H1 (cell line): ENCODE results near the gene ANGPTL2.

Source experiments
- ATF3 ChIP-seq: IDR thresholded peaks from 2 replicates; pipeline ENCODE4 v1.6.1; 2011; ENCODE audit warnings: low read depth, mild to moderate bottlenecking, low read length; ENCODE audit not compliant: insufficient read depth
- CBX8 ChIP-seq: fragments of 300-800, 300-1000 bp; sonication (generic); IDR thresholded peaks from 2 replicates; pipeline ENCODE4 v1.7.1; 2016; ENCODE audit warnings: low read depth, low read length, borderline replicate concordance
- CHD1 ChIP-seq: IDR thresholded peaks from 2 replicates; pipeline ENCODE4 v1.6.1; 2012; ENCODE audit warnings: low read depth, low read length, improper control_type of control experiment
- CHD2 ChIP-seq: IDR thresholded peaks from 2 replicates; pipeline ENCODE4 v1.6.1; 2012; ENCODE audit warnings: low read length, improper control_type of control experiment
- EZH2 ChIP-seq: fragments of 200-600 bp; sonication (generic); IDR thresholded peaks from 2 replicates; pipeline ENCODE4 v1.7.1; 2012; ENCODE audit warnings: low read depth, mild to moderate bottlenecking, moderate library complexity, low read length, inconsistent platforms; ENCODE audit not compliant: severe bottlenecking
- JUND ChIP-seq: IDR thresholded peaks from 2 replicates; pipeline ENCODE4 v1.6.1; 2011; ENCODE audit warnings: mild to moderate bottlenecking, improper control_type of control experiment, low read length
- PHF8 ChIP-seq: fragments of 200-600 bp; sonication (generic); conservative IDR thresholded peaks from 2 replicates; pipeline ENCODE4 v1.7.1; 2012; ENCODE audit warnings: low read depth, mild to moderate bottlenecking, inconsistent platforms, low read length, moderate library complexity
- POLR2A ChIP-seq, 2 experiments: IDR thresholded peaks; 1 replicate in 1 of 2; 2 replicates in 1 of 2; pipeline ENCODE4 v1.6.1; 2011; ENCODE audit warnings: low read depth in 2 of 2, low read length in 2 of 2, mild to moderate bottlenecking in 2 of 2; ENCODE audit errors: control extremely low read depth in 1 of 2
- TF ChIP-seq, protein P1 (sequence below), 3 experiments: IDR thresholded peaks; 1 replicate in 2 of 3; 2 replicates in 1 of 3; pipeline versions ENCODE4 v1.5.1 to v1.6.1; 2011; ENCODE audit warnings: low read length in 3 of 3, mild to moderate bottlenecking in 3 of 3, inconsistent platforms in 2 of 3, low read depth in 1 of 3, moderate library complexity in 1 of 3; ENCODE audit not compliant: insufficient read depth in 1 of 3; ENCODE audit errors: control extremely low read depth in 1 of 3
- TF ChIP-seq, protein P2 (sequence below): IDR thresholded peaks from 2 replicates; pipeline ENCODE4 v1.6.1; 2012; ENCODE audit warnings: inconsistent platforms

DNA sequence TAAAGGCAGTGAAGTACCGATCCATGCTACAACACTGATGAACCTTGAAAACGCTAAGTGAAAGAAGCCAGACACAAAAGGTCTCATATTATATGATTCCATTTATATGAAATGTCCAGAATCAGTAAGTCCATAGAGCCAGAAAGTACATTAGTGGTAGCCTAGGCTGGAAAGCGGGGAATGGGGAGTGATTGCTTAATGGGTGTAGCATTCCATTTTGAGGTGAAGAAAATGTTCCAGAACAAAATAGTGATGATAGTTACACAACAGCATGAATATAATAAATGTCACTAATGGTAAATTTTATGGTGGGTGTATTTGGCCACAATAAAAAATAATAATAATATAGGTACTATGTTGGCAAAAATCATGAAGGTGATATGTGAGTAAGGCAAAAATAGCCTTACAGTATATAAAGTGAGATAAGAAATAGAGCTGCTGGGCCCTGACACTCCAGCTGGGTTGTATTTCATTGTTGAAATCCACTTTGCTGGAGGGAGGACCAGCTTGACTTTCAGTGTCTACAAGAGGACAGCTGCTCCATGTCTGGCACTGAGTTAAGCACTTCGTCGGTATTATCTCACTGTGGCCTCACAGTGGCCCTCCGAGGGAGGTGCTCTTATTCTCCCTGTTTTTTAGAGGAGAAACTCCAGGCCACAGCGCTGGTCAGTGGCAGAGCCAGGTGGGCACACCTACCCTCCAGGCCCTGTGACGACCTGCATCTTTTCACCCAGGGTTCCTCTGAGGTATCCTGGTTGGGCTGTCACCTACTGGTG, 22.4 kb upstream of the ANGPTL2 start:
- no peak for TF ChIP-seq PHF8
- TF ChIP-seq, protein P1, sequence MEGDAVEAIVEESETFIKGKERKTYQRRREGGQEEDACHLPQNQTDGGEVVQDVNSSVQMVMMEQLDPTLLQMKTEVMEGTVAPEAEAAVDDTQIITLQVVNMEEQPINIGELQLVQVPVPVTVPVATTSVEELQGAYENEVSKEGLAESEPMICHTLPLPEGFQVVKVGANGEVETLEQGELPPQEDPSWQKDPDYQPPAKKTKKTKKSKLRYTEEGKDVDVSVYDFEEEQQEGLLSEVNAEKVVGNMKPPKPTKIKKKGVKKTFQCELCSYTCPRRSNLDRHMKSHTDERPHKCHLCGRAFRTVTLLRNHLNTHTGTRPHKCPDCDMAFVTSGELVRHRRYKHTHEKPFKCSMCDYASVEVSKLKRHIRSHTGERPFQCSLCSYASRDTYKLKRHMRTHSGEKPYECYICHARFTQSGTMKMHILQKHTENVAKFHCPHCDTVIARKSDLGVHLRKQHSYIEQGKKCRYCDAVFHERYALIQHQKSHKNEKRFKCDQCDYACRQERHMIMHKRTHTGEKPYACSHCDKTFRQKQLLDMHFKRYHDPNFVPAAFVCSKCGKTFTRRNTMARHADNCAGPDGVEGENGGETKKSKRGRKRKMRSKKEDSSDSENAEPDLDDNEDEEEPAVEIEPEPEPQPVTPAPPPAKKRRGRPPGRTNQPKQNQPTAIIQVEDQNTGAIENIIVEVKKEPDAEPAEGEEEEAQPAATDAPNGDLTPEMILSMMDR (IDR thresholded peaks at IDR 0.05; ENCODE audit: control extremely low read depth in 1 of 3, insufficient read depth in 1 of 3, low read depth in 1 of 3, low read length in 3 of 3) = no peak; a peak in 1 of 4 replicates
- TF ChIP-seq ATF3 = no peak
- TF ChIP-seq JUND = no peak
- TF ChIP-seq CHD1 = no peak
- TF ChIP-seq CHD2 = no peak
- TF ChIP-seq EZH2 = no peak
- TF ChIP-seq POLR2A (IDR thresholded peaks at IDR 0.05; ENCODE audit: control extremely low read depth in 1 of 2, low read depth in 2 of 2, low read length in 2 of 2) = no peak
- TF ChIP-seq, protein P2, sequence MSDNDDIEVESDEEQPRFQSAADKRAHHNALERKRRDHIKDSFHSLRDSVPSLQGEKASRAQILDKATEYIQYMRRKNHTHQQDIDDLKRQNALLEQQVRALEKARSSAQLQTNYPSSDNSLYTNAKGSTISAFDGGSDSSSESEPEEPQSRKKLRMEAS = no peak
- no peak for TF ChIP-seq CBX8
